GM19324 (cell line): Measurements from ENCODE around the gene KIAA0825.

Experiments
- ATAC-seq: cut with Tn5 transposase; IDR thresholded peaks from one replicate; pipeline ENCODE4 v1.9.1; 2021; ENCODE audit warnings: mild to moderate bottlenecking, moderate library complexity; ENCODE audit not compliant: unreplicated experiment, low FRiP score

The KIAA0825 gene

DNA sequence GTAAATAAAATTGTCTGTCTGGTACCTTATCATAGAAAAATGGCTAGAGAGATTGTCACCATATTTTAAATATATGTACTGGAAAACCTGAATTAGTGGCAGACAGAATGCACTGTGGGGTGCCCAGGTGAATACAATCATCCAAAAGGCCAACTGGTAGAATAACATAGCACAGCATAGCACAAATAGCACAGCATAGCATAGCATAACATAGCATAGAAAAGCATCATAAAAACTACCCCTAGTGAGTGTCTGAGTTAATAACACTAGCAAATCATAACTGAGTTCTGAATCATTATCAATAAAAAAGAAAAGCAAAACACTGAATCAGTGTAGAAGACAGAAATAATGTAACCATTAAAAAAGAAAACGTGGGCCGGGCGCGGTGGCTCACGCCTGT is 102.3 kb downstream of the KIAA0825 start:
- ATAC-seq, result no peak

DNA sequence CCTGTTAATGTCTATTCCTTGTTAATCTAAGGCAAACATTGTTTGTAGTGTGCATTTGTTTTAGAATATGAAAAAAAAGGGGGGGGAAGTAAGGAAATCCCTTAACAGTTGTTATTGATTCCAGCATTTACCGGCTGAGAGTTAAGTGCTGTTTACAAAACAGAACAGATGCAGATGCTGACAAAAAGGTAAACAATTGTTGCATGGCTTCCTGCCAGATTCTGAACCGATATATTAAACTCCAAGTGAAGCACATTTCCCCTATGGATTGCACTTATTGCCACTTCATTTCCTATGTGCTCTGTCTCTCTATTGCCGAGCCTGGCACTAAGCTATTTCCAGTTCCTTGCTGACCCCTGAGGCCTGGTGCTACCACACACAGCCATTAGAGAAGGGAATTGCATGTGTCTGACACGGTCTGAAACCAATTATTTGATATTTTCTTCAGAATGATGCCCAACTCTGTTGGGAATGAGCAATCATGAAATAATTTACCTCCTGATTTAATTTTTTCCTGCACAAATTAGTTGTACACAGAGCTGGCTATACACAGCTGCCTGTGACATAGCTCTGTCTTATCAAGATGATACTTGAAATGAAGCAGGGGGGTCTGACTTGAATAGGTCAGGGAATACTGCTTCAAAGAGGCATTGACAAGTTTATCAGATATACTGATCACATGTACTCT is 109.8 kb downstream of the KIAA0825 start:
- no peak for ATAC-seq

DNA sequence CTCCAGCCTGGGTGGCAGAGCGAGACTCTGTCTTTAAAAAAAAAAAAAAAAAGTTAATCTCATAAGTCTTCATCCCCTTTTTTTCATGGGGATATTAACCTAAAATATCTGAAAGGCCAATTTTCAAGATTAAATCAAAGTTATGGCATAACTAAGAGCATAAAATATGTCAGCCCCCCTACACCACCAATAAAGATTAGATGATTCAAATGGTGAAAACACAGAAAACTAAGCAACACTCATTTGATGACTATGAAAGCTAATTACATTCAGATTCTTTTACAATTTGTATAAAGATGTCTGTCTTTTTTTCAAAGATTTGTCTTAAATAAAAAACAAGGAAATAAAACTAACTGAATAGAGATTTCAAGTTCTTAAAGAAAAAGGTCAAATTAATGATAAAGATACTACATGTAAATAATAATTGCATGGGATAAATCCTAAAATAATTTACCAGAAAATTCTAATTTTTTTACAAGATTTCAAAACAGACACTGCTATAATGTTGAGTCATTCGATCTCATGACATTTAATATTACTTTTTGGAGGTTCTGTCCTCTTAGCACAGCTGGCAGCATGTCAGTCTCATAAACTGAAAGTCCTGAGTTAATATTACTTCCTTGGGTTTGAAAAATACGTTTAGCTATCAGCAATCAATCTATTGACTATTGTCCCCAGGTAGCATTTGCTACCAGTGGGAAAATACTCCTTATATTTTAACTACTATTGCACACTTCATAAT is 112.9 kb downstream of the KIAA0825 start:
- no peak for ATAC-seq

DNA sequence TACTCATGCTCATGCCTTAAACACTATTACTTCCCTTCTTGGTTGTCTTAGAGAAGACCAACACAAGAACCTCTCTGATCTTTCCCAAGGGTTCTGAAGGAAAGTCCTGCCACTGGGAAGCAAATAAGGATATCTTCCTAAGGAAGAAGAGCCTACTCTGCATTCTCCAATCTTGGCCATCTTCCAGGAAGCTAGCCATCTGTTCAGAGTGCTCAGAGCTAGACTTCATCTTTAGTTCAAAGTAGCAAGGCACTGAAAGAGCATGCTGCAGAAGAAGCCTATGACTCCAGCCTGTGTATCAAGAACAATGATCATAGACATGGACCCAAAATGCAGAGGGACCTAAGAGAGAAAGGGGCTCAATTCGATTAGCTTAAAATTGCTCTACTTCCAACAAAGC is 114.7 kb downstream of the KIAA0825 start:
- ATAC-seq, result no peak

DNA sequence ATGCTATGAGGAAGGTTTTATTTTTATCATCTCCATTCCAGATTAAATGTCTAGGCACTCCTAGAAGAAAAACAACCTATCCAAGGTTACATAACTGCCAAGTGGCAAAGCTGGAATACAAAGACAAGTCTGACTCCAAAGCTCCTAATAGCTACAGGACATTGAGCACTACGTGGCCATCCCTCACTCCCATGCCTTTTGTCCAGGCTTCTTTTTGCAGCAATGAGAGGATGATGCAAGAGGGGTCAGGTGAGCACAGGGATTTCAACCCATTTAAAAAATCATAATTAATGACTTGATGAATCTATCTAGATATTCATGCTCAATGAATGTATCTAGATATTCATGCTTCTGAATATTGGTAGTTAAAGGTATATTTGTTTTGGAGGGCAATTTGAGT is 117.0 kb downstream of the KIAA0825 start:
- ATAC-seq, result no peak

DNA sequence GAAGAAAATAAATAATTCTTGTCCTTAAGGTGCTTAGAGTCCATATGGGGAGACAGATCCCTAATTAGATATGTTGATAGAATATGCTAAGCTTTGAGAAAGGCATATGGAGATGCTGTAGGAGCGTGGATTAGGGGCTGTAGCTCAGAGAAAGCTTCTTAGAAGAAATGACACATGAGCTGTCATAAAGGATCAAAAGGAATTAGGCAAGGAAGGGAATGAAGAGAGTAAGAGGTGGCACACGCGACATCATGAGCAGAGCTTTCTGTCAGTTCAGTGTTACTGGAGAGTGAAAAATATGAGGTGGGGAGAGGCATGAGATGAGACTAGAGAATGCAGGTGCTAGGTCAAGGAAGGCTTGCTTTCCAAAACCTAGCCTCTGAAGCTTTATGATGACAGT is 118.6 kb downstream of the KIAA0825 start:
- no peak for ATAC-seq

DNA sequence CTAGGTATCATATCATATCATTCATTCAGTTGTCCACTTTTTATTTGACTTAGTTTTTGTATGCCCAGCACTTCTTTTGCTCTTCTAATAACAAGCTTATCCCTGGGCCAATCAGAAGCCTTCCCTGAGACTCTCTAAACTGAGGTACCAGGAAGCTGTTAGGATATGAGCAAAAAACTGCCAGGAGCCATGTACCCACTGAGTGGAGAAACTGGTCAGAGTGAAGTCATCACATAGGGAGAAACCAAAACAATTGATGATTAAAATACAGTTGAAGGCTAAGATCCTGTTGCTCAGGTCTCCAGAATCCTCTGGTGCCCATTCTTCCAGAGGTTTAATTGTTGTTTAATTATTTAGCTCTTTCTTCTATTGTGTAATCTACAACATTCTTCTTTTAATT is 120.2 kb downstream of the KIAA0825 start:
- ATAC-seq, result no peak

DNA sequence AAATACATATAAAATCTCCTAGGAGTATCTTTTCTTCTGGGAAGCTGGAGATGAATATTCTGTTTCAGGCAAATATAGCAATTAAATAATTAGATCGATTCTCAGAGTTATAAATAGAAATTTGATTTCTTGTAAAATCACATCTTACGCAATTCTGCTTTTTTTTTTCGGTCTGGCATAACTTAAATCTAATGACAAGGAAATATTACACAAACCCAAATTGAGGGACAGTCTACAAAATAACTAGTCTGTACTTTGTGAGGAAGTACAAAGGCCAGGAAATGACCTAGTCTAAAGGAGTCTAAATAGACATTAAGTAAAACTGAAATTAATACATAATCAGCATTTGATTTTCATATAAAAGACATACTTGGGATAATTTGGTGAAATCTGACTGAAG is 133.3 kb downstream of the KIAA0825 start:
- no peak for ATAC-seq

DNA sequence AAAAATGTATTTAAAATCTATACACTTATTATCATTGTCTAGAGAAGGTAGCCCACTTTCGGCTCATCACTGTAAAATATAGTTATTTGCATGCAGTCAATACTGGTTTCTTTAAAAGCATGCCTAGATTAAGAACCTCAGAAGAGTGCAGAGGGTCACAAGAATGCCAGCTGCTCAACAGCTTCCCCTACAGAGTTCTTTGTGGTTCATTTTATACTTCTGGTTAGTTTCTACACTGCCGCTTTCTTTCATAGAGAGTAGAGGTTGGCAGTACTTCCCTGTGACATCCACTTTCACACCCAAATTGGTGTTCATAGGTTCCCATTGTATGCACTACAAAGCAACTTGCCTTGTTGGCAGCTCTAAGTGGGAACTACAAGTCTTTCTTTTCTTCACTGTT is 137.3 kb downstream of the KIAA0825 start:
- no peak for ATAC-seq

DNA sequence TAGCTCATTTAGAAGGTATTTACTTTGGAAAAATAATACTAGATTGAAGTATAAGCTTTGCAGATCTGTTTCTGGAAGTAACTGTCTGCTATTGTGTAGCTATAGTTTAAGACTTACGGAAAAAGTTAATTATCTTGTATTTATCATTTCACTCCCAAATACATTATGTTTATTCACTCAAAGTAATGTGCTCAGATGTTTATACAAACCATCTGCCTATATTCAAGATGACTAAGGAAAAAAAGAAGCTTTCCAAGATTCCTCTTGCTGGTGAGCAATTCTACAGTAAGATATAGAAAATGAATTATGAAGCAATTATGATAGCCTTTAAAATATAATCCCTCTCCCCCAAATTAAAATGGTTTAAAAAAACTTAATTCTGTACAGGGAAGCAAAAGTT is 137.9 kb downstream of the KIAA0825 start:
- ATAC-seq, result no peak

DNA sequence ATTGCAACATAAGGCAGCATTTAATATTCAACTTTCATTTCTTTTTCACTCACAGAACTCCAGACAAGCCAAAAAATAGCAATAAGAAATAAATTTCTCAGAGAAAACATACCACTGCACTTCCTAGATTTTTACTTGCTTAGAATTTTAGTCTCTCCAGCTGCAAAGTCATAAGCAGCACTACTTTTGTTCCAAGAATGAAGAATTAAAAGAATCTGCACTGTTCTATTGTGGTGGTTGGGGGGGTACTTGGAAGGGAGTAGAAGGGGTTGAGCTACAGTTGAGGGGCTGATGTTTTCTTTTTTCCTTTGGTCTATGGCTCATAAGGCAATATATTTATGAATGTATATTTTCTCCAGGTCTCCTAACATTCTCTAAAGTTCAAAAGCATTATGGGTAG is 144.5 kb downstream of the KIAA0825 start:
- ATAC-seq, result no peak

DNA sequence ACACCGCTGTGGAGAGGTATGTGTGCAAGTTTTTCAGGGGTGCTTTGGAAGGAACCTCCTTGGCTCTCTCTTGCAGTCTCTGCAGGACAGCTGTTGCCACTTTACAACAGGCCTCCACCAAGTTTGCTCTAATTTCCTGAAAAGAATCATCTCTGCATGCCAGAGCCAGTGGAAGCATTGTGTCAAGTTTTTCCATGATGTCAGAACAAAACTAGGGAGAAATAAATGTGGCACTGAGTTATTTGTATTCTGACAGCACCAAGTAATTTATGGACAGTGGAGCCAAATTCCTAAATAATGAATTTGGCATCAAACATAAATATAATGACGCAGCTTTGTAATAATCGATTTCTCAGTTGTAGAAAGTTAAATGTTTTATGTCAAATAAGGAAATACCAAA is 146.9 kb downstream of the KIAA0825 start:
- ATAC-seq, result no peak

DNA sequence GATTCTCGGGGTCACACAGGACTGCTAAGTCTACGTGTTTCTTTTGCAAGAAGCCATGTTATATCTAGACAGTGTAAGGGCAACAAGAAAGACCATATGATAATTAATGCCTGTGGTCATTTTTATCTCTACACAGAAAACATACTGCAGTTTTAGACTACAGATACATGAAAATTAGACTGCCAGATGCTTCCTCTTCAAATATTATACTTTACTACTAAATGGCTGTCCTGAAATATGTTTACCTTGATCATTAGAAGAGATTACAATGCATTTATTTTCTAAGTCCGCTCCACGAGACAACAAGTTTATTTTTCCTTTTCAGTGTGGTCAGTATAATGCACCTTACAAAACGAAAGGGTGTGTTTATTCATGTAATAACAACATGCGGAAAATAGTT is 147.6 kb downstream of the KIAA0825 start:
- ATAC-seq, result no peak

DNA sequence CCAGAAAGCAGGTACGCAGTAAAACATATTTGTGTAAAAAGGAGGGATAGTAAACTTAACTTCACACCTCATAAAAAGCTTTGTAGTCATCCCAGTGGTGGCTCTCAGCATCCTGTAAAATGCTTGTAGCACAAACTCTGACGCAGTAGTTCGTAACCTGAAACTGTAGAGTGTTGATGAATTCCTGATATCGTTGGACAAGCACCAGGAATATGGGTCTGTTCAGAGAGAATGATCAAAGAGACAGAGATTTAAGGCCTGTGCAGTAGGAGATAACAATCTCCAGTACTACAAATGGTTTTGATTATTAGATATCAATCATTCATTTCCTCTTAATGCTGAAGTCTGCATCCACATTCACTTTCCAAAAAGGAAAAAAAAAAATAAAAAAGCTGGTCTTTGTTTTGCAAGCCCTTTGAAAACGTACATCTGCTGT is 148.5 kb downstream of the KIAA0825 start:
- no peak for ATAC-seq

DNA sequence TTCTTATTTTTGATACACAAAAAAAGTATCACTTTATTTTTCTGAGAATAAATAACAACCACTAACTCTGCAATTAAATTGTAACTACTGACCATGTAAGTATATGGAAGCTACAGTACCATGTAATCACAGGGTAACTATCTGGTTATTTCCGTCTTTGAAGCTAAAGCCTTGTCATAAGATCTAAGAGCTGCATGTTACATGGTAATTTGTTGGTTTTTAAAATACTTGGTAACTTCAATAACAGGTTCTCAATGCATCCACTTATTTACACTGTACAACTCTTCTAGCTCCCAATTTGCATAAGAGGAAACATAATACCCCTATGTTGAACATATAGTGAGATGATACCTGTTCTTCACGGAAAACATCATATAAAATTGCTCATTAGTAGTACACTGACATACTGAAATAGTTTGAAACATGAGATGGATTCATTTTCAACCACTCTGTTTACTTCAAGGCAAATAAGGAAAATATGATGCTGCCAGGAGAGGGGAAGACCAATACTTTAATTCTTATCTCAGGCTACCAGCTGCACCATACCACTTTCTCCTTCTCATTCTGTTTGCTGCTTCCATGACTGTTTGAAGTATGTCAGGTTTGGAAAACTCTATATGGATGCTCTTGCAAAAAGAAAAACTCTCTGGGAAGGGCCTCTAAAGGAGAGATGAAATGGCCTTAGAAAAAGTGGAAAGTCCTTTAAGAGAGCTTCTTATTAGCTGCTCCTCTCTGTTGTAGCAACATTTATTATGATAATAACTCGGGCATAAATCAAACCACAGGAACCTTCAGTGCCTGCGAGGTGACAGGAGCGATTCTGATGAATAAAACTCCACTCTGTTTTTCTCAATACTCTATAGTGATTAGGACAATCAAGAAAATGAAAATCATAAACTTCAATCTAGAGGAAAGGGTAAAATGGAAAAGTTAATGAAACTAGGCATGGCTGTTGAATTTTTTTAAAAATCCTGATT is 150.2 kb downstream of the KIAA0825 start:
- ATAC-seq, result no peak

DNA sequence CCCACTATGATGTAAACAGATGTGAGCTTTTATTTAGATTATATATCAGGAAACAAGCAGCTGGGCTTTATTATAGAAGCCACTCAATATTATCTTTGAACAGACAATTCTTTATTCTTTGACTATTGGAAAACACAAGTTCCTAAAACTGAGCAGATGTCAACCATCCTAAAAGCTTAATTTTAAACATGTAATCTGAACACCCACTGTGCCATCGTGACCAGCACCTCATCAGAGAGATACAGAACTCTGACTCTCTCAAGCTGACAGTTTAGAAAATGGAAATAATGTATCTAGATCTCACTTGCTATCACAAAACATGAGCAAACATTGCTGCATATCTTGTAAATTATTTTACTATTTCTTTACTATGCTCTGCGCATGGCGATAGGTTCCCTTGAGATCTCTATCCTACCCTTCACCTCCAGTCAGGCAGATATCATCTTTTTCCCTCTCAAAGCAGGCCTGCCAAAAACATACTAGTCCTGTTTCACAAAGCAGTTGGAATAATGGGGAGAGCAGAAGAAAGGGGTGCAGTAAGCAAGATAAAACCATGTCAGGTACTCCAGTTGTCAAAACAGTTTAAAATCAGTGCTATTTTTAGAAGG is 151.0 kb downstream of the KIAA0825 start:
- ATAC-seq, result no peak

DNA sequence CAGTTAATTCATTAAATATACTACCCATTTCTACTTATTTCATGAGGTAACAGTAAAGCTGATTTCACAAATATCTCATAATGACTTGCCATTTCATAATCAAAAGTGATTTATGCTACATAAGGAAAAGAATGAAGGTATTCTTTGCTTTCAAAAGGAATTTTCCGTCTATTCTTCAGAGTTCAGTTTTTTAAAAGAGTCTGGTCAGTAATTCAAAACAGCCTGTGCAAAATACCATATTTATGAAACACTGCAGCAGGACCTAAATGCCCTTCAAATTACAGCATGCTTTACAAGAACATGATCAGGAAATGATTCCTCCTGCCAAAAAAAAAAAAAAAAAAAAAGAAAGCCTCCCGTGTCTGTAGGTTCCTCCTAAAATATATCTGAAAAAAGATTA is 154.7 kb downstream of the KIAA0825 start:
- no peak for ATAC-seq

DNA sequence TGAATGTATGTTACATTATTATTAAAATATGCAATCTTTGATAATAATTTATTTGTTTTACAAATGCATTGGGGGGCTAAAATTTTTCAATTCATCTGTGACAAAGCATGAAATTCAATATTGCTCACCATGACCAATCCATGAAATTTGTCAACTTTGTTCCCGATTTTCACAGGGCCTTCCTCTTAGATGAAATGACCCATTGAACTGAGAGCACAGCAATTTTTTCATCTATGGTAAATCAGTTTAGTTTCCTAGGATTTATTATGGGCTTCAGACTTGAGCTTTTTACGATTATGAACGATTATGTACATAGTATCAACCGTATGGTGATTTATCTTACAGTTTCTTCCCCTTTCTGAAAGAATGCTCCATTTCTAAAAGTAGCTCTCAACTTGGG is 157.3 kb downstream of the KIAA0825 start:
- no peak for ATAC-seq

DNA sequence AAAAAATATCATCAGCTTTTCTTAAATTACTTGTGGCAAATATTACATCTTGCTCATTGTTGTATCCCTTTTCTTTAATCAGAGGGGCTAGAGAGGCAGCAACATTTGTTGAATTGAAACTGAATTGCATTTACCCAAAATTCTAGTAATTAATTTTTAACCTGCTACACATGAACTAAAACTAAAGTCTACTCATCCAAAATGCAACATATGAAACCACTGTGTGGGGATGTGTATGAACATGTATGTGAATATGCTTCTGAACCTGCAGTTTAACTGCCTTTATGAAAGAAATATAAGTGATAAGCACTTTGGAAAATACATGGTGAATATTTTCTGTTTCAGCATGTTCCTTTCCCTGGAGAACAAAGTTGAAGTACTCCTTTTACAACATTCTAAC is 158.5 kb downstream of the KIAA0825 start:
- no peak for ATAC-seq

DNA sequence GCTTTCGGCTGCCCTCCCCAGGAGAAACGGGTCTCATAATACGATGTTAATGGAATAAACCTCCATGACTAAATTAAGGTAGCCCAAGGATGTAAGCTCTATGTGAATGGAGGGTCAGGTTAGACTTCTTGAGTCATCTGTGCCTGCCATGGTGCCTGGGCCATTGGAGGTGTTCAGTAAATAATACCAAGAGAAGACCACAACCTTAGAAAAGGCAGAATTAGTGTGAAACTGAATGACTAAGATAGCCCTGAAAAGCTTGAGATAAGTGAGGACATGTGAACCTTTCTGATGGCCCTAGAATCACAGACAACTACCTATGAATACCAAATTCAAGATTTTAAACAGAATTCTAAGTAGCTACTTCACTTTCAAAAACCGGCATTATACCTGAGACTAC is 160.6 kb downstream of the KIAA0825 start:
- ATAC-seq, result no peak

DNA sequence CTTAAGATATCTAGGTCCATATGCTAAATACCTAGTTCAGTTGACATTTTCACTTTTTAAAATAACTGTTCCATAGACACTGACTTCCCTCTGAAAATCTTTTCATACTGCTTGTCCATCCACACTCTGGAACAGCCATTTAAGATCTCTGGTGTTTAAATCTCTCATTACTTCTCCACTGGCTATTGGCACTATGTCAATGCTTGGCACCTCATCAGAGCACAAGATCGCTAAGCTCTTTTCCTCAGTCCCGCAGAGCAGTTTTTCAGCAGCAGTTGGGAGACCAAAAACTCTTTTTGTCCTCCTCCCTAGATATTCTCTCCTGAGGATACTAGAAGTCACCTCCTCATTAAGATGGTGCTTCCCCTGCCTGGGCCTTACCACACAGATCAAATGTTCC is 172.7 kb downstream of the KIAA0825 start:
- ATAC-seq, result no peak
